SU-DHL-6 (cell line): Measurements from ENCODE around the gene KIAA1210.

Experiments used
- H2AFZ ChIP-seq: fragments of 200-600 bp; sonication (generic); 2 replicates; pipeline ENCODE4 v1.6.1; 2014; ENCODE audit warnings: low read depth, mild to moderate bottlenecking, moderate library complexity, mixed read lengths, antibody characterized with exemption, low read length; ENCODE audit not compliant: severe bottlenecking
- H3F3A ChIP-seq: fragments of 200-600 bp; shearing (Covaris generic); 2 replicates; pipeline ENCODE4 v1.6.0; 2016; ENCODE audit warnings: antibody characterized with exemption, mild to moderate bottlenecking; ENCODE audit not compliant: insufficient read depth
- H3K27ac ChIP-seq: fragments of 200-600 bp; sonication (generic); 2 replicates; pipeline ENCODE4 v1.5.1; 2016; ENCODE audit warnings: low read depth, mild to moderate bottlenecking, low read length, moderate library complexity, mixed read lengths
- H3K27me3 ChIP-seq: fragments of 200-600 bp; sonication (generic), shearing (Covaris generic); 2 replicates; pipeline ENCODE4 v1.6.0; 2014; ENCODE audit warnings: mild to moderate bottlenecking, low read length
- H3K36me3 ChIP-seq: fragments of 200-600 bp; sonication (generic); 2 replicates; pipeline ENCODE4 v1.6.1; 2014; ENCODE audit warnings: mild to moderate bottlenecking, low read length, mixed read lengths
- H3K4me2 ChIP-seq: fragments of 300-600, 200-600 bp; shearing (Covaris generic), sonication (generic); 2 replicates; pipeline ENCODE4 v1.6.0; 2014; ENCODE audit warnings: low read length, low read depth, mild to moderate bottlenecking; ENCODE audit not compliant: poor library complexity, severe bottlenecking
- H3K4me3 ChIP-seq: fragments of 200-600 bp; sonication (generic); 2 replicates; pipeline ENCODE4 v1.5.1; 2014; ENCODE audit warnings: antibody characterized with exemption, low read length, mild to moderate bottlenecking, mixed read lengths; ENCODE audit not compliant: insufficient read depth, poor library complexity, severe bottlenecking
- H3K79me2 ChIP-seq: fragments of 200-600 bp; sonication (generic); 2 replicates; pipeline ENCODE4 v1.6.1; 2014; ENCODE audit warnings: mild to moderate bottlenecking, low read length, moderate library complexity; ENCODE audit not compliant: insufficient read depth
- H3K9ac ChIP-seq: fragments of 200-600 bp; sonication (generic); 2 replicates; pipeline ENCODE4 v1.7.0; 2014; ENCODE audit warnings: mild to moderate bottlenecking, low read length
- H3K9me2 ChIP-seq: fragments of 200-600 bp; sonication (generic); replicated peaks from 2 replicates; pipeline ENCODE4 v1.6.1; 2014; ENCODE audit warnings: low read length; ENCODE audit not compliant: insufficient read depth
- H3K9me3 ChIP-seq: fragments of 200-600 bp; sonication (generic); 2 replicates; pipeline ENCODE4 v1.6.1; 2014; ENCODE audit warnings: low read length, mixed read lengths; ENCODE audit not compliant: insufficient read depth
- H4K20me1 ChIP-seq: fragments of 200-600 bp; sonication (generic); 2 replicates; pipeline ENCODE4 v1.6.1; 2014; ENCODE audit warnings: low read depth, mild to moderate bottlenecking, antibody characterized with exemption, low read length, moderate library complexity, mixed read lengths
- CTCF ChIP-seq: fragments of 200-600 bp; sonication (generic); IDR thresholded peaks from one replicate; pipeline ENCODE4 v1.5.1; 2017; ENCODE audit warnings: antibody characterized with exemption, mild to moderate bottlenecking, low read length, moderate library complexity; ENCODE audit not compliant: insufficient read depth, poor library complexity, severe bottlenecking
- EZH2phosphoT487 ChIP-seq: fragments of 200-600 bp; sonication (generic), shearing (Covaris generic); conservative IDR thresholded peaks from 2 replicates; pipeline ENCODE4 v1.6.1; 2018; ENCODE audit warnings: mild to moderate bottlenecking, antibody characterized with exemption, low read length, moderate library complexity, mixed read lengths

The KIAA1210 gene

GRCh38 chrX:119147486-119147885 lies 19.9 kb upstream of the KIAA1210 start:
- TF ChIP-seq CTCF (no peak), EZH2phosphoT487 (no peak)
- Histone ChIP-seq H4K20me1 (no peaks in the 10 kb centered on the region), H3K9me2 (no peaks in the 10 kb centered on the region), H3K9me3 (no peaks in the 10 kb centered on the region), H3K27ac (no peak overlapping the region), H3K4me3 (no peak overlapping the region), H3F3A (no peaks in the 10 kb centered on the region), H3K4me2 (no peak overlapping the region), H2AFZ (no peak overlapping the region), H3K79me2 (no peaks in the 10 kb centered on the region), H3K27me3 (no peaks in the 10 kb centered on the region), H3K9ac (no peak overlapping the region), H3K36me3 (no peaks in the 10 kb centered on the region)

GRCh38 chrX:119145241-119145653 lies 17.6 kb upstream of the KIAA1210 start:
- TF ChIP-seq CTCF (peak; percentile 15), EZH2phosphoT487 (no peak)
- H3K27ac ChIP-seq, result no peak overlapping the region
- H3K4me3 ChIP-seq, result no peak overlapping the region
- no peaks in the 10 kb centered on the region for H3K9me3 ChIP-seq
- no peak overlapping the region for H2AFZ ChIP-seq
- no peaks in the 10 kb centered on the region for H3K36me3 ChIP-seq
- no peaks in the 10 kb centered on the region for H4K20me1 ChIP-seq
- no peak overlapping the region for H3K9ac ChIP-seq
- H3K27me3 ChIP-seq, result no peaks in the 10 kb centered on the region
- no peak overlapping the region for H3K4me2 ChIP-seq
- no peaks in the 10 kb centered on the region for H3F3A ChIP-seq
- H3K79me2 ChIP-seq, result no peaks in the 10 kb centered on the region
- H3K9me2 ChIP-seq, result no peaks in the 10 kb centered on the region

DNA sequence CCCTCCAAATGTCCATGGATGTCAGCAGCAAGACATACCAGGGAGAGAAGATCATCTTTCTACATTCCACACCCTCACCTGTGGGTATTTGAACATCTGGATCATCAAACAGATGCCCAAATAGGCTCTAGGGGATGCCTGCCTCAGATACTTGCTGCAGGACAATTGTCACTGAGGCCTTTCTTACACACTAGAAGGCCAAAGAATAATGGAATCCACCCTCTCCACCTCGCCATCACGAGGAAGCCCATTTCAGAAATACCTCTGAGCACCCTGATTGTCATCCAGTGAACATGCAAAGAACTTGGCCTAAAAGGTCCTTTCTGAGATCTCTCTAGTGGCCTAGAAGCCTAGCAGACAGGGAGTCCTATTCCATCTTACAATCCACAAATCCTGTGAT lies 6.9 kb upstream of the KIAA1210 start:
- TF ChIP-seq CTCF (no peak), EZH2phosphoT487 (no peak)
- Histone ChIP-seq H3K9ac (no peak overlapping the region), H3K36me3 (no peaks in the 10 kb centered on the region), H3K79me2 (no peaks in the 10 kb centered on the region), H3K4me2 (no peak overlapping the region), H3K4me3 (no peak overlapping the region), H3K9me3 (no peaks in the 10 kb centered on the region), H3F3A (no peaks in the 10 kb centered on the region), H4K20me1 (no peaks in the 10 kb centered on the region), H3K27ac (no peak overlapping the region), H3K27me3 (no peaks in the 10 kb centered on the region), H3K9me2 (no peaks in the 10 kb centered on the region), H2AFZ (no peak overlapping the region)

- Histone ChIP-seq H3K27me3 (no peaks in the 10 kb centered on the region), H3K36me3 (no peaks in the 10 kb centered on the region), H4K20me1 (no peaks in the 10 kb centered on the region), H3K4me2 (no peak overlapping the region), H3F3A (no peaks in the 10 kb centered on the region), H3K9ac (no peak overlapping the region), H3K79me2 (no peaks in the 10 kb centered on the region), H3K9me2 (no peaks in the 10 kb centered on the region), H3K4me3 (no peak overlapping the region), H3K27ac (no peak overlapping the region), H3K9me3 (no peaks in the 10 kb centered on the region), H2AFZ (no peak overlapping the region)
- TF ChIP-seq CTCF (no peak), EZH2phosphoT487 (no peak)
Measured at GRCh38 chrX:119132961-119133360, 5.3 kb upstream of the KIAA1210 start.
